Hepatocyte (in vitro differentiated cells): ENCODE measurements around the gene GRID2.

Source experiments
- EZH2 ChIP-seq: fragments of 200-600 bp; sonication (generic); IDR thresholded peaks from 2 replicates; pipeline ENCODE4 v1.6.1; 2016; ENCODE audit warnings: antibody characterized with exemption, mild to moderate bottlenecking, borderline replicate concordance
- TF ChIP-seq, protein P1 (sequence below): fragments of 200-600 bp; sonication (generic); IDR thresholded peaks from 2 replicates; pipeline ENCODE4 v1.5.1; 2016; ENCODE audit warnings: antibody characterized with exemption, mild to moderate bottlenecking; ENCODE audit not compliant: poor library complexity

DNA sequence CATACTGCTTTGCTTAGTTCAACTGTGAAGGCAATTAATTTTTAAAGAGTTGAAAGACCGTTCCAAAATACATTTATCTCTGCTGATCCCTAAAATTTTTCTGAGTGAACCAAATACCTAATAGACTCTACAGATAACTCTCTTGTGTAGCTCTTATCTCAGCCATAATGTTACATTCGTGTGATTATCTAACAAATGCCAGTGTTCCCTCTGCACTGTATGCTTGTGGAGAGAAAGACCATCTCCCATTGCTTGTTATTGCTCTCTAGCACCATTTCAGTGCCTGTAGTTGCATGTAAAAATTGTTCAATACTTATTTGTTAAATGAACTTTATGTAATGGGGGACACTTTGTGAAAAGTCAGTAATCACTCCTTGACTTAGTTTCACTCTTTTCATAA lies 1443.5 kb downstream of the GRID2 start:
- TF ChIP-seq, protein P1, sequence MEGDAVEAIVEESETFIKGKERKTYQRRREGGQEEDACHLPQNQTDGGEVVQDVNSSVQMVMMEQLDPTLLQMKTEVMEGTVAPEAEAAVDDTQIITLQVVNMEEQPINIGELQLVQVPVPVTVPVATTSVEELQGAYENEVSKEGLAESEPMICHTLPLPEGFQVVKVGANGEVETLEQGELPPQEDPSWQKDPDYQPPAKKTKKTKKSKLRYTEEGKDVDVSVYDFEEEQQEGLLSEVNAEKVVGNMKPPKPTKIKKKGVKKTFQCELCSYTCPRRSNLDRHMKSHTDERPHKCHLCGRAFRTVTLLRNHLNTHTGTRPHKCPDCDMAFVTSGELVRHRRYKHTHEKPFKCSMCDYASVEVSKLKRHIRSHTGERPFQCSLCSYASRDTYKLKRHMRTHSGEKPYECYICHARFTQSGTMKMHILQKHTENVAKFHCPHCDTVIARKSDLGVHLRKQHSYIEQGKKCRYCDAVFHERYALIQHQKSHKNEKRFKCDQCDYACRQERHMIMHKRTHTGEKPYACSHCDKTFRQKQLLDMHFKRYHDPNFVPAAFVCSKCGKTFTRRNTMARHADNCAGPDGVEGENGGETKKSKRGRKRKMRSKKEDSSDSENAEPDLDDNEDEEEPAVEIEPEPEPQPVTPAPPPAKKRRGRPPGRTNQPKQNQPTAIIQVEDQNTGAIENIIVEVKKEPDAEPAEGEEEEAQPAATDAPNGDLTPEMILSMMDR: no peak
- TF ChIP-seq EZH2: no peak
